Measurements from ENCODE around the gene HACL1.

HACL1 gene
- total RNA-seq, result 25.6 to 45.2 reads per million in 2 donors

DNA sequence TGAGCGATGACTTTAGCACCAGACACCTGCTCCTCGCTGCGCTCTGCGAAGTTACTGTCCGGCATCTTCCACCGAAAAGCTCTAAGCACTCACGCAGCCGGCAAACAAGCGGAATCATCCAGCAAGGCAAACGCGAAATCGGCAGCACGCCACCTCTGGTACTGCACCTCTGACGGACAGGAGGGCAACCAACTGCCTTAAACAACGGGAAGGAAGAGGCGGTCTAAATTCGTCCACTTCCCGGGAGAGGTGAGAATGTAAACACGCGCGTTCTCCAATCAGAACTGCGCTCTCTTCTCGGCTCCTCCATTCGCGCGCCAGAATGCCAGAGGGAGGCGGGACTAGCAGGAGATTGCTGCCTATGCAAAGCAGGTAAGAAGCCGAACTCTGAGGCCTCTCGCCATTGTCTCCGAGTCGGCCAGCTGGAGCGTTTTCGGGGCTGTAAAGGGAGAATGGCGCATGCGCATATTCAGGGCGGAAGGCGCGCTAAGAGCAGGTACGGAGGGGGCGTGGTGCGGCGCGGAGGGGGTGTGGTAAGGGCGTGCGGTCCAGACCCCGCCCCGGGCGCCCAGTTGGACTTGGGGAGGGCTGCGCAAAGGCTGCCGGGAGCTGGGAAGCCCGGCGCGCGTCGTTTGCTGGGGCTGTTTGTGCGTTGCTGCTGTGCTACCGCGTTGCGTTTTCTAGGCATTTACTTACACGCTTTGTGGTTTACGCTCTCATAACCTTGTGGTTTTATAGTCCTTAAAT is at the start of gene HACL1, which contains the start of gene BTD:
Gene HACL1 (minus strand): TSS at position 171 of the 747 bp plus-strand sequence. CDS start 106 bp downstream, at position 65.
Gene BTD (plus strand): TSS at position 347 of the 747 bp plus-strand sequence. CDS start 33,695 bp downstream, outside the sequence.
- DNase-seq, result peak; percentile 99

DNA sequence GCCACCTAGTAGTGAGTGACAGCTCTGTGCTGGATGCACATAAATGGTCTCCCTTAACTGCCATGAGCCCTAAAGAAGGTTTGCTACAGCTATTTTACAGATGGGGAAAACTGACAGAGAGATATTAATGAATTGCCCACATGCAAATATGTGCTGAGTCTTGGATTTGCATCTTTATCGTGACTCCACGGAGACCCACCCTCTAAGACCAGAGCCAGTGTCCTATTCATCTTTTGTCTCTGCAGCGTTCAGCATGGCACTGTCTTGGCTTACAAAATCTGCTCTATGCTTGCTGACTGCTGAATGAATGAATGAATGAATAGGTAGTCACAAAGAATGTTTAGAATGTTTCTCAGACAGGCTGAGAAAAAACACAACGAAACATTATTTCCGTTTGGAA is 48.5 kb upstream of the HACL1 start:
- DNase-seq, result no peak

DNA sequence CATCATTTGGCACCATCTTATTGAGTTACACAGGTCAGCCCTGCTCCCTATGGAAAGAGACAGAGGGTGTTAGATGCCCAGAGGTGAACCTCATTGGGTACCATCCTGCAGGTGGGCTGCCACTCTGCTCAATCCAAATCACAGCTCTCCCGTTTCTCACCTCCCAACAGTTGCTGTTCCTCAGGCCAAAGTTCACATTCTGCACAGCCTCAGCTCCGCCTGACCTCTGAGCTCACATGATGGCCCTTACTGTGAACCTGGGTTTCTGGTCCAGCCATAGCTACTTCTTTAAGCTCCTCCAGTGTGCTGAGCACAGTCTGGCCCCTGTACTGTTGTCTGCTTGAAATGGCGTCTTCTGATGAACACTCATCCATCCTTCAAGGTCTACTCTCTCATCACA is 48.0 kb upstream of the HACL1 start:
- no peak for DNase-seq

DNA sequence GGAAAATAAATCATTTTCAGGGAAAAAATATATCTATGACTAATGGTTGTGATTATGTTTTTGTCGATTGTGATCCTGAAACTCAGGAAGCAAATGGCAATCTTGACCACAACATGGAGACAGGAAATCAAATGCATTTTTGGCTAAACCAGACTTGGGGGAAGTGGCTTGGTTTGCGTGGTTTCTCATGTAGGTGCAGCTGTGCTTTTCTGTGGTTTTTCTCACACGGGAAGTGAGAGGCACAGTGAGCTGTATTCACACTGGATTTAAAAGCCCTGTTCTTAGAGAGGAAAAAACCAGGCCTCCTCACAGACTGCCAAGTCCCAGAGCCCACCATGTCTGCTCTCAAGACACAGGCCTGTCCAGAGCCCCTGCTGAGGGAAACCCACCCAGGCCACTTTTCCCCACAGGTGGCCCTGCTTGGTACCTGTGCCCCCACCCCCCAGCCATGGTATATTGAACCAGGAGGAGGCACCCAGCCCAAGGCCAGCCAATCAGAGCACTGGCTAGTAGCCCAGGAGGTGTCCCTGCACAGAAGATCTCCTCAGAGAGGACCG is 46.3 kb upstream of the HACL1 start:
- peak; percentile 21 for DNase-seq

DNA sequence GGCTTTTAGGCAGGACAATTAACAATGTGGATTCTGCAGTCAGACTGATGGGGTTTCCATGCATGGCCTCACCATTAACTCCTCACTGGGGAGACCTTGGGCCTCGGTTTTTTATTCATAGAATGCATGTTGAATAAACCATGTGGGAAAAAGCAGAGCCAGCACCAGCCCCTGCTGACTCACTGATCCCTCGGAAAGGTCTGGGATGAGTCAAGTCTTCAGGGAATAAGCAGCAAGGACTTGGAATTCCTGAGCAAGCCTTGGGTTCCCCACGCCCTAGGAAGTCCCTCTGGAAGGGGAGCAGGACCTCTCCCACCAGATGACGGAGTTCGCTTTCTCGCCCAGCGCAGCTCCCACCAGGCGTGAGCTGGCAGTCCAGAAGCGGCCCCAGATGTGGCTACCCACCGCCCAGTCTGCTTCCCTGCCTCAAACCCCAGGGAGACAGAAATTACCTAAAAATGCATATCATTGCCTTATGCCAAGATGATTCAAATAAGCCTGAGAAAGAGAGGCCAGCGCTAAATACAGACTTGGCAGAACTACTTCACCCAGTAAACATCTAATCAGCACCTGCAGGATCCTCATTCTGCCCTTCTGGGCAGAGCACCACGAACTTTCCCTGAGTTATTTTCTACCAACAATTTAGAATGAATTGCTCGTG is 45.6 kb upstream of the HACL1 start:
- DNase-seq, result no peak

DNA sequence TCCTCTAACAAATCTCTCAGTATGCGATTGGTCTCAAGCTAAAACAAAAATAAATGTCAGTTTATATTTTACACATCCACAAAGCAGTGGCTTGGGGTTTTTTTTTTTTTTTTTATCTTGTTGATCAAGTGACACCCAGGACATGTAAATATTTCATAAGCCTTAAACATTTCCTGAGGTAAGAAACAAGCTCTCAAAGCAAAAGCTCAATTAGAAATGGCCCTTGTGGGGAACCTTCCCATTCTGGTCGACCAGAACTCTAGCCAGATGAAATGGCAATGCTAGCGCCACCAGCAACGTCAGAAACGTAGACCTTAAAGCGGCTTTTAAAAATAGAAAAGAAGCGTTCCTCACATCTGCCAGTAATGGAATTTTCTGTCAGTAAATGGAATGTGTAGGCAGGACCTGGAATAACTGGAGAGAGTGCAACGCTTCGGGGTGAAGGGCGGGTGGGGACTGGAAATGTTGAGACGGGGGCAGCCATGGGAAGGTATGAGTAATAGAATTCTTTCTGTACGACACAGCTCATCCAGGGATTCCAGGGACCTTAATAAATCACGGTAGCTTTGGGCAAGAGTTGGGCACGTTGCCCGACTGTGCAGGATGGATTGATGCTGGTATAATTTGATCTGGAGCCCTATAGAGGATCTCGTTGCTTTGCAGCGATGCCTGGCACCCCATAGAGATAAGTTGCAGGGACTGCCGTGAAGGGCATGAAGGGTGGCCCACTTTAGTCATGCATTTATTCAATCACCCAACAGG is 44.6 kb upstream of the HACL1 start:
- DNase-seq, result no peak

DNA sequence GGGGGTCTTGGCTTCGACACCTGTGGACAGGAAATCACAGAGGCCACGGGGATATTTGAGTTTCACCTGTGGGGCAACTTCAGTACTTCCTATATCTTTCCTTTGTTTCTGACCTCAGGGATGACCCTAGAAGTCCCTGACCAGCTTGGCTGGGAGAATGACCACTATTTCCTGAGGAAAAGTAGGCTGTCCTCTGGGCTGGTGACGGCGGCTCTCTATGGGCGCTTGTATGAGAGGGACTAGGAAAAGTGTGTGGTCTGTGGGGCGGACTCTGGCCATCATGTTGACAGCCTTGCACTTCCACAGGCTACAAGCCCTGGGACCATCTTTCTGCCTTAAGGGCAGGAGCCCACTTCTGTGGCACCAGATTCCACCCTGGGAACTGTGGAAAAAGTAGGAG is 43.9 kb upstream of the HACL1 start:
- DNase-seq, result no peak

DNA sequence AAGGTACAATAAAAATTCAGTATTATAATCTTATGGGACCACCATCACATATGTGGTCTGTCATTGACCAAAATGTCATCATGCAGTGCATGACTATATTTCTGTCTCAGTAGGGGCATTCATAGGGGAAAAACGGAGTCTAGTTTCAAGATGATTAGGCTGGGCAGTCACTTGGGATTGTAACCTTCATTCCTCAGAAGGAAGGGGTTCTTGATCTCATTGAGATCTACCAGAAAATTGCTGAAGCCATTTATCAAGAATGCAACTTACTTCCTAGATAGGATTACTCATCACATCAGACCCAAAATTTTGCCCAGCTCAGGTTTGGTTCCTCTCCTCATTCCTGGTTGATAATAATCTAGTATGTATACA is 37.5 kb upstream of the HACL1 start:
- no peak for DNase-seq

DNA sequence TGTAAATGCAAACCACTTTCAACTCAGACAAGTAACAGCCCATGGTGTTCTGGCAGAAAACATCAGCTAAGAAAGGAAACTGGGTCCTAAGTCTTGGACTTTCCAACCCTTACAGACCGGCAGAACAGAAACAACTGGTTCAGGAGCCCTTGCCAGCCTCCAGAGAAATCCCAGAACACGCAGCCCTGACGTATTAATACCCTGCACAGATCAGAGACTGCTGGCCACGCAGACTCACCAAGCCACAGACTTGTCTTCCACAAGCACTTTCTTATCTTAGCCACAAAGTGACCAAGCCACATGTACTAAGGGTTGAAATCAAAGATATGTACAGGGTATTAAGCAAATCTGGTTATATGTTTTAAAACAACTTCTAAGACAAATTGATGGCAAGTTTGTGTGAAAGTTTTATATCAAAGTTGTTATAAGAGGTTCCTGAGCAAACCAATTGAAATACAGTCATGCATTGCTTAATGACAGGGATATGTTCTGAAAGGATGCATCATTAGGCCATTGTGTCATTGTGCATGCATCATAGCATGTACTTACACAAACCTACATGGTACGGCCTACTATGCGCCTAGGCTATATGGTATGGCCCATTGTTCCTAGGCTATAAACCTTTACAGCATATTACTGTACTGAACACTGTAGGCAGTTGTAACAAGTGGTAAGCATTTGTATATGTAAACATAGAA is 37.0 kb upstream of the HACL1 start:
- no peak for DNase-seq

DNA sequence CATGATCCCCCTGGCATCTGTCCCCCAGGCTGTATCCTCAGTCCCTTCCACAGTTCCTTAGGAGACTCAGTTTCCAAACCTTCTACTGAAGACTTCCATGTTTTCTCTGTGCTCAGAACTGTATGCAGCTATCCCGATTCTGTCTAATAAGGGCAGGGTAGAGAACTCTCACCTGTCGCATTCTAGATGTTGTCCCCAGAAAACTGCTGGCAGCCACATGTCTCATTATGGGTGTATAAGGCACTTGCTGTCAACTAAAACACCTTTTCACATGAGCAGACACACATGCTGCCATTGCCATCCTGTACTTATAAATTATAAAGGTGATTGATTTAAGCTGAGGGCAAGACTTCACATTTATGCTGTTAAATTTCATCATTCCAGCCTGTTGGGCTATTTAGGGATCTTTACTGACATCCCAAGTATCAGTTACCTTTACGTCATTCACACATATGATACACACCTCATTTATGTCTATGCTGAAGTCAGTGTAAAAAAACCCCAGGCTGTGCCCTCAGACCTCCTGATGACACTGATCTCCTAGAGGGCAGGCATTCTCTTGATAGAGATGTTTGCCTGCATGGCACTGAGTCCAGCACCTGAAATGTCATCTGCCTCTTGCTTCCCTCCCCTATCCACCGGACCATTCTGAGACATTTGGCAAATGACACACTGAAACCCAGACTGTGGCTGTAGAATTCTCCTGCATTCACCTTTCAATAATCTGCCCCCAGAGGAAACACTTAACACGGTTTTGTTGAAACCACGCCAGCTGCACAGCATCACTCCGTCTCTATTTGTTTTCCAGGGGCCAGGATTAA is 36.0 kb upstream of the HACL1 start:
- DNase-seq, result no peak

DNA sequence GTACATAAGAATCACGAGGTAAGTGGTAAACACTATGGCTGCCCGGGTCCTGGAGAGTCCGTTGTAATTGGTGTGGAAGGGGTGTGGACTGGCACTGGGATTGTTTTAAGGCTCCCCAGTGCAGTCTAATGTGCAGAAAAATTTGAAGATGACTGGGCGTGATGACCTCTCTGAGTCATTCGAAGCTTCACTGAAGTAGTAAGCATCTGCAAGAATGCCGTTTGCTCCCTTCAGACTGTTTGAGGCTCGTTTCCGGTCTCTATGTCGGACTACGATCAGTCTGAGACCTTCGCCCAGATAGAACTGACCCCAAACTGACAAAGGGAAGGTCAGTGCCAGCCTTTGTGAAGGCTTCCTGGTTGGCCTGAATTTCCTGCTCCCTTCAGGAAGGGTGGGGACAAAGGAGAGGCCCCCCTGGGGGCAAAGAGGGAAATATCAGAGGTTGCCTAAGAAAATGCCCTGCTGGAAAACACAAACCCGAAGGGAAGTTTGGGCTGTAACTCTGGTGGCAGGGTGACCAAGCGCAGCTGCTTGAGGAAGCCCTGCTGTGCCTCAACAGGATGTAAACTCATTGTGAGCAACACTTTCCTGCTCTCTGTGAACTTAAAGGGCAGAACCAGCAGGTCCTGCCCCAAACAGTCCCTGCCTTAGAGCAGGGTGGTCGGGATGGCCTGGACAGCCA is 34.8 kb upstream of the HACL1 start:
- DNase-seq, result no peak

DNA sequence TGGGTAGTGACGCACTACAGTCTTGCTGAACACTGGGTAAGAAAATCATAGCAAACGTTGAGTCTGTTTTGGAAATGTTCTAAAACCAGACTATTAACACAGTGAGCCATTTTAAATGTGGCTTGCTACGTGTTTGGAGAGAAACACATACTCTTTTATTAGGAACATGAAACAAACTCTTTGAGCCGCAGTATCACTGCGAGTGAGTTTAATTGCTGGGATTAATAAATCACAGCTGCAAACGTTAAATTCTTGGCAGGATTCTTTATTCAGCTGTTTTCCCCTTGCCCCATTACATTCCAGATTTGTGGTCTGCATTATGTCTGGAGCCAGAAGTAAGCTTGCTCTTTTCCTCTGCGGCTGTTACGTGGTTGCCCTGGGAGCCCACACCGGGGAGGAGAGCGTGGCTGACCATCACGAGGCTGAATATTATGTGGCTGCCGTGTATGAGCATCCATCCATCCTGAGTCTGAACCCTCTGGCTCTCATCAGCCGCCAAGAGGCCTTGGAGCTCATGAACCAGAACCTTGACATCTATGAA is 33.8 kb upstream of the HACL1 start:
- DNase-seq, result no peak

DNA sequence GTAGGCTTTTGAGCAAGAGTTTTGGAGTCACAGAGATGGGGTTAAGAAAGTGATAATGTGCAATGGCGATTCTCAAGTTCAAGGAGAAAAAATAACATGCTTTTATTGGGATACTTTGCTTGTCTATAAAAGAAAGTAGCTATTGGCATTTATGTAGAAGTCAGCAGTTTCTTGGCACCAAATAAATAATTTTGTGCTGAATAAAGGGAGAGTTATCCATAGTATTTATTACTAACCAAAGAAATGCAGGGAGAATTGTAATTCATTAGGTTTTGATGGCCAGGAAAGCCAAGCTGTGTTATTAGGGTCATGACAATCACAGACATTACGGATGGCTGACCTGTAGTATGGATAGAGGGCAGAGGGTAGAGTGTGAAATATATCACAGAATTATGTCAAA is 33.3 kb upstream of the HACL1 start:
- DNase-seq, result no peak

DNA sequence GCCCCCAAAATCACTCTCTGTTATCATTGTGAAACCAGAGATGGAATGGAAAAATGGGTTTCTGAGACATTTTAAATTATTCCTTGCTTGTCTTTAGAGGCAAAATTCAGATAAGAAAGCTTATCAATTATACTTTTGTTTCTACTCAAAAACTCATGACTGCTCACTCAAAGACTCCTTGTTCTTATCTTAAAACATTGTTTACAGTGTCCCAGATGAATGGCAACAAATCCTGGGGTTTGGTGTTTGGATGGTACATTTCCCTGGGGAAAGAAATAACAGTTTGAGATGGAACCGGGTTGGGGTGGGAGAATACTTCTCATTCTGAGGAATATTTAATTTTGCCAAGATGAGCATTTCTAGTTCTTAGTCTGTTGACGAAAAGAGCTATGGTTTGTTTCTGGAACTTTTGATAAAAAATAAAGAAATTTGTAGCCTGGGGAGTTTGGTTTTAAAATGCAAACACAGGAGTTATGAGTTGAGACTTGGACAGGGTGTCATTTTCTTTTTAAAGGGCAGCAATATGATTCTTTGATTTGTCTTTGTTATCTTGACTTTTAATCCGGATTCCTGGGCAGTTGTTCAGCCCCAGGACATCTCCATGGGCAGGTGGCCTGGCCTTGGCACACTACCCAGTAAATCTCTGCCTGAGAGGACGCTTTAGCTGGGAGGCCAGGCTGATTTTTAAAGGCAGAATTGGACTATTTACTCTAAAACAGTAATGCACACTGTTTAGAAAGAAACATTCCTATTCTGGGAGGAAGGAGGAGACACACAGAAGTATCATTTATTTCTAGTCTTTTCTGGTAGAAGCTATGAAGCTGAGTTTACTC is 32.6 kb upstream of the HACL1 start:
- no peak for DNase-seq

DNA sequence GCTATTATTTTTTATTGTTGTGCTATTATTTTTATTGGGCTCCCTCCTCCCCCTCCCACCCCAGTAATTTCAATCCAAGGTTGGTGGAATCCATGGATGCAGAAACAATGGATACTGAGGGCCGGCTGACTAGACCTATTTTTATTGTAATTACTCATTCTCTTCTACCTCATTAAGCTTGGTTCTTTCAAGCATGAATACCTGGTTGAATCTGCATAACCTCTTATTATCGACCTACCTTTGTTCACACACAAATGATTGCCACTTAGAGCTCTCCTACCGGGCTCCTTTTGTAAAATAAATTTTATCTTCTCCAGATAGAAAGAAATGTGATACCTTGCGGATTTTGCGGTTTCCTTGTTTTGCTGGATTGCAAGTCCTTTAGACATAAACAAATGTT is 31.8 kb upstream of the HACL1 start:
- DNase-seq, result no peak

DNA sequence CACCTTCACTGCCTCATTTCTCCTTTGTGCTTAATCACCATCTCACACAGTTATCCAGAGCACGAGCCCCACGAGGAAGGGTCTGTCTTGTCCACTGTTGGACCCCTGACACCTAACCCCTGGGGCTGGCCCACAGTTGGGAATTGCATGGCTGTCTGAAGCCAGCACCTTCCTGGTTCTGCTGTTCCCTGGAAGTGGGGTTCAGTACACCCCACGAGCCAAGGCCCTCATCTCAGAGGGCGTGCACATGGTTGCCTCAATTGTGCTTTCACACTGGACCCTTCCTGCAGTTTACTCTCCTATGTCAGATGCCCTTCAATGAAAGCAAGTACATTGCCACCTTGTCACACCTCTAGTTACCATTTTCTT is 30.8 kb upstream of the HACL1 start:
- no peak for DNase-seq

DNA sequence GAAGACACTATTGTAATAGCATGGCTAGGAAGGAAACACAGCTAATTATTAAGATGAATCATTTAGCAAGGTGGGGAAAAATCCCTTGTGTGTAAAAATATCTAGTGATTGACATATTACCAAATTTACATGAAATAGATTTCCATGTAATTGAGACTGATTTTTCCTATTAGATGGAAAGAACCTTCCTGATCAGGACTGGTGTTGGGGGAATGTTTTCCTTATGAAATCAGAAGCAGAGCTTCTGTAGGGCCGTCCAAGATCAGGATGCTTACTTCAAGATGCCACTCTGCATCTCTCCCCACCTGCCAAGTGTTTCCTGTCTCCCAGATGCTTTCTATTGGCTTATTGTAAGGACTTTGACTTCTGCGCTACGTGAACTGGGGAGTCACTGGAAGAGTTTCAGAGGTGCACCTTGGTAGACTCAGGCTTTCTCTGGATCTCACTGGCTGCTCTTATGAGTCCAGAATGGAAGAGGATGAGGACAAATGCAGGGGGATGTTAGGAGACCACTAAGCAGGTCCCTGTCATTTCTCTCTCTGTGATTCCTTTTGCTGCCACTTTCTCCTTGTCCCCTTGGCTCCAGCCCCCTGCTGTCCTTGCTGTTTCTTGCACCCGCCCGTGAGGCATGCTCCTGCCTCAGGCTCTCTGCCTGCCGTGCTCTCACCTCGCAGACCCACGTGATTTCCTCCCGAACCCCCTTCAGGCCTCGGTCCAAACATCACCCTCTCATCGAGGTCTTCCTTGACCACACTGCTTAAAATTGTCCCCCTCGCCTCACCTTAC is 30.2 kb upstream of the HACL1 start:
- DNase-seq, result no peak

DNA sequence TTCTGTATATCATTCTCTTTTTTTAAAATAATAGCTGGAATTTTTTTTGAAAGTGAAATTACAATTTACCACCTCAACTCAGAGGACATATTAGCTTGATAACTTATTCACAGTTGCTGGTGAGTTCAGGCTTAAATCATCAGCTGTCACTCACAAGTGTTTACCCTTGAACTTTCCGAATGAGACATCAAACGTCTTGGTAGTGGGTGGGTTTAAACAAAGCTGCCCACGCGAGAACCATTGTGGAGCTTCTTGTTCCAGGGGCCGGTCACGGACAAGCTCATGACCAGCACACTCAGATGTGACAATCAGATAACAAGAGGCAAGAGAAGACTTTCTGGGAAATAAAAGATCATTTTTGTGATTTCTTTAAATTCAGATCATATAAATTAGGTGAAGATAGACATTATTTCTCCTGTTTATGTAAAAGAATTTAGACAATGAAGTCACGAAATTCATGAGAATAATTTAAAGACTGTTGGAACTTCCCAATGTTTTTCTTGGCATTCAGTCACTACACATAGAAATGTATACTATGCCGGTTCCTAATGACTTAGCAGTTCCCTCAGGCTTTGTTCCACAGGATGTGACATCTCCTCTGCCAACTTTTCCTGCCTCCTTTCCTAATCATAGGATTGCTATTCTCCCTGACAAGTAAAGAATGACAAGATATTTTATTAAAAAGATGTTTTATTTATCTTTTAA is 29.4 kb upstream of the HACL1 start:
- no peak for DNase-seq

Data from T-helper 9 cell (primary cell).